Endometrial microvascular endothelial cells (primary cell): ENCODE data around the gene ZNF609. TPM values are rescaled to one million over a fixed set of nuclear protein-coding genes. Genes with fewer than 3 reads are reported as not detected.
"Not testable (repeated sequence)": the region's sequence is repeated elsewhere in the genome, so short reads cannot be mapped to it uniquely, and the experiment has no call there.

ENCODE experiments used
- in situ Hi-C: cut with HindIII; loops from 2 replicates; pipeline ENCODE4 v1.10.0; 2017; ENCODE audit warnings: low sequenced_read_pairs, low pct_unique_long_range_greater_than_20kb; ENCODE audit errors: inconsistent ontology term
- total RNA-seq: library from RNA; depleted of rRNA; stranded (reverse); fragments of >200 nt; gene quantifications from one replicate; pipeline ENCODE4 v1.2.3, GENCODE V29; 2015; ENCODE audit errors: inconsistent ontology term

The ZNF609 gene
- total RNA-seq, 1 donor from 2014 or later: 21.0 TPM

DNA sequence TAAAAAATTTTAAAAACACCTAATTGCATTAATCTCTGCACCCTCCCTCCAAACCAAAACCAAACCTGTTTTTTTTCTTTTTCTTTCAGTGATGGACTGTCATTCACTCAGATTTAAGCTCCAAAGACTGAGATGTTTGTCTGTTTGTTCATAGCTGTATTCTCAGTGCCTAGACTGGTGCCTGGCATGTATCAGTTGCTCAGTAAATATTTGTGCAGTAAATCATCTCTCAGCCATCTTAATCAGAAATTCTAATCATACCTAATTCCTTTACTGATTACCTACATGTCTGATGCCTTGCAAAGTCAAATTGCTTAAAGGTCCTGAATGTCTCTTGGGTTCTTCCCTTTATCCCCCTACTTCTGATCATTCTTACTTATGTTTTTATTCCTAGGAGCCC is 138.8 kb downstream of the ZNF609 start:
- in situ Hi-C loops: no loop called here

DNA sequence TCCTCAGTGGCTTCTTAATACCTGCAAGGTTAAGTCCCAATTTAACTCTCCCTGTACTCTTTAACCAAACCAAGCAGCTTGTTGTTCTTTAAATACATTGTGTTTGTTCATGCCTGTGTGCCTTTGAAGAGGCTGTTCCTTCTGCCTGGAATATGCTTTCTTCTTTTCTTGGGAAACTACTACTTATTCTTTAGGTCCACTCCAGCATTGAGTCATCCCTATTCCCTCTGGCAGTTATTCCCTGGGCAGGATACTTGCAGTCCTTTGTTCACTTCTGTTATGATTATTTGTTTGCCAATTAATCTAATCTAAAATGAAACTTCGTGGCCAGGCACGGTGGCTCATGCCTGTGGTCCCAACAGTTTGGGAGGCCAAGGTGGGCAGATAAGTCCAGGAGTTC is 139.3 kb downstream of the ZNF609 start:
- in situ Hi-C loops: no loop called here

DNA sequence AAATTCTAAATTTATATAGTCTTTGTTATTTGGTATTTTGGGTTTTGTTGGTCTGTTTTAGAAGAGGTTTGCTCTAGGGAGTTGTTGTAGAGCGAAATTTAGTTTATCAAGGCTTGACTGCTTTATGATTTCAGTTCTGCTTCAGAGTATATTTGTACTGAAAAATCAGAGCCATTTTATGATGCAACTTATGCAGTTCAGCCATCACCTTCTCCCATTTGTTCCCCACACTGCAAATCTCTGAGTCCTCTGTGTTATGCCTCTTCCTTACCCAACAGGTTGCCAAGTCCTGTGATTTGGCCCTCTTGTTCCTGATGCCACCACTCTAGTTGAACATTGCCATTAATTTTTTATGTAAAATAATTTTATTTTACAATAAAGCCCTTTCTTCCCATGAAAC is 140.4 kb downstream of the ZNF609 start:
- in situ Hi-C loops: no loop called here

DNA sequence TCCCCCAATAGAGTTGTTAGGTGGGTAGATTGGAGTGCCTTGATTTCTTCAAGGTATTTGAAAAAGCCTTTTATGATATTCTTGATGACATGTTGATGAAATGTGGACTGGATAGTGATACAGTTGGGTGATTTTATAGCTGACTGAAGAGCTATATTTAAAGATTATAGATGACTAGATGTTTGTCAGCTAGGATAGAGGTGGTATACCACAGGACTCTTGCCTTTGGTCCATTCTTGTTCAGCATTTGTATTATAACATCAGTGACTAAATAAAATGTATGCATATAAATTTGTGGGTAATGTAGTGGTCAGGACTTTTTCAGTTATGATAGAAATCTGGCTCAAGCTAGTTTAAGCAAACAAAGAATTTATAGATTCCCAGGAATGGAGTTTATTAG is 143.9 kb downstream of the ZNF609 start:
- in situ Hi-C loops: no loop called here

DNA sequence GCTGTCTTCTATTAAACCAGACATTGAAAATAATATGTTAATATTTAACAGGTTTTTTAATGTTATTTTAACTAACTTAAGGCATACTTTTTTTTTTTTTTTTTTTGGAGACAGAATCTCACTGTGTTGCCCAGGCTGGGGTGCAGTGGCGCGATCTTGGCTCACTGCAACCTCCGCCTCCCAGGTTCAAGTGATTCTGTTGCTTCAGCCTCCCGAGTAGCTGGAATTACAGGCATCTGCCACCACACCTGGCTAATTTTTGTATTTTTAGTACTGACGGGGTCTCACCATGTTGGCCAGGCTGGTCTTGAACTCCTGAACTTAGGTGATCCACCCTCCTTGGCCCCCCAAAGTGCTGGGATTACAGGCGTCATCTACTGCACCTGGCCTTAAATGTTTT is 147.0 kb downstream of the ZNF609 start:
- in situ Hi-C loops: not testable (repeated sequence)

DNA sequence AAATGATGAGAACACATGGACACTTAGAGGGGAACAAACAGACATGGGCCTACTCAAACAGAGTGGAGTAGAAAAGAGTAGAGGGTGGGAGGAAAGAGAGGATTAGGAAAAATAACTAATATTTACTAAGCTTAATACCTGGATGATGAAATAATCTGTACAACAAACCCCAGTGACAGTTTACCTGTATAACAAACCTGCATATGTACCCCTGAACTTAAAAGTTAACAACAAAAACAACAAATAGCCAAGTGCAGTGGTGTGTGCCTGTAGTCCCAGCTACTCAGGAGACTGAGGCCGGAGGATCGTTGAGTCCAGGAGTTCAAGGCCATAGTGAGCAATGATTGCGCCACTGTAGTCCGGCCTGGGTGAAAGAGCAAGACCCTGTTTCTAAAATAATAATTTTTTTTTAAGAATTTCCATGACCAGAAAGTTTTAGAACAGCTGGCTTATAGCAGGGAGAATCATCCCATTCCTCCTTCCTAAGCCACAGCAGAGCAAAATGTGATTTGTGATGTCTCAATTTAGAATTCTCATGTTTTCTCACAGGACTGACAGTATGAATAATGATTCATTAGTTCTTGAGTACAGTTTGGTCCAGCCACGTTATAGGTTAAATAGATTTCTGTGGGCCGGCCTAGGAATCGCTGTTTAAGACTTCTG is 150.0 kb downstream of the ZNF609 start:
- in situ Hi-C loops: no loop called here

DNA sequence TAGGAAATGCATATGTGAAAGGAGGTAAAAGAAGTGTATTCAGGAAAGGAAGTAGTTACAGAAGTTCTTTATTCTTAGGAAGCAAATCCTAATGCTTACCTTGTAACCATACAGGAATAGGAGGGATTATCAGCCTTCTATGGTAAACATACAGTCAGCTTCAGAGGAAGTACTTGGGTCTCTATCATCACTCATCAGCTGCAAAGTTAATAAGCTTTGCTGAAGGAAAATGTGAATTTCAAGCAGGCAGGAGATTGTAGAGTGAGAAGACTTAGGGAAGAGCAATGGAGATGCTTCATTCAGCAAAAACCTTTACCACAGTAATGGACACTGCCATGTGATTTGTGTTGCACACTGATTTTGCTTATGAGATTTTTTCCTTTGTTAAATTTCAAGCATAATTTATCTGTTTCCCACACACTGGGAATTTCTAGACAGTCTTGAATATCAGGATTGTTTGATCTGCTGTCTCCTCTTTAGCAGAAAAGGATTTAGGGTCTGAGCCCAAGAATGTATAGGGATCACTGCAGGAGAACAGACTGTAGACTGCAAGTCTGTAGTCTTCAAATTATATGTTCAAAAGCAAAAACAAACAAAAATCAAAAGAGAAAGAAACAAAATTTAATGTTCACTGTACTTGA is 150.8 kb downstream of the ZNF609 start:
- in situ Hi-C loops: no loop called here

DNA sequence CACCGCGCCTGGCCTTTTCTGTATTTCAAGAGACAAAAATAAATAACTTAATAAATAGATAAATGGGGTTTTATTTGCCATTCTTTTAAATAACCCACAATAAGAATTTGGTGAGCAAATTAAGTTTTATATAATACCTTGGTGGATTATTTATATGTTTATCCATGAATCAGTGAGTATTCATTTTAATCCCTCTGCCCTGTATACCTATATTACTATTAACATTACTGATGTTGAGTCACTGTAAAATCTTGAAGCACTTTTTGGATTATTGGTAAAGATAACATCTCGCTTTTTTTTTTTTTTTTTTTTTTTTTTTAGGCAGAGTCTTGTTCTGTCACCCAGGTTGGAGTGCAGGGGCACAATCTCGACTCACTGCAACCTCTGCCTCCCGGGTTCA is 154.1 kb downstream of the ZNF609 start:
- in situ Hi-C loops: no loop called here

DNA sequence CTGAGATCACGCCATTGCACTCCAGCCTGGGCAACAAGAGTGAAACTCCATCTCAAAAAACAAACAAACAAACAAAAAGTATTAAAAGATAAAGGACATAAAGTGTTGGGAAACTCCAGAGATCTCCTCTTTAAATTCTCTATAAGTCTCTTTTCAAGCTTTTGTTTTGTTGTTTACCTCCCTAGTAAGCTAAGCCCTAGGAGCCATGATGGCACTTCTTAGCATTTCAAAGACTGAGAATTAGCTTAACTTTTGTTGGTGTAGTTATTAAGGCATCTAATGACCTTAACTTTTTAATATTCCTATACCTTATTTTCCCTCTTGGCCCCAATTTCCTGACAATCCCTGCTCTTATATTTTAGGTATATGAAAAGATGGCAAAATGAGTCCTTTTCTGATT is 157.3 kb downstream of the ZNF609 start:
- in situ Hi-C loops: no loop called here

DNA sequence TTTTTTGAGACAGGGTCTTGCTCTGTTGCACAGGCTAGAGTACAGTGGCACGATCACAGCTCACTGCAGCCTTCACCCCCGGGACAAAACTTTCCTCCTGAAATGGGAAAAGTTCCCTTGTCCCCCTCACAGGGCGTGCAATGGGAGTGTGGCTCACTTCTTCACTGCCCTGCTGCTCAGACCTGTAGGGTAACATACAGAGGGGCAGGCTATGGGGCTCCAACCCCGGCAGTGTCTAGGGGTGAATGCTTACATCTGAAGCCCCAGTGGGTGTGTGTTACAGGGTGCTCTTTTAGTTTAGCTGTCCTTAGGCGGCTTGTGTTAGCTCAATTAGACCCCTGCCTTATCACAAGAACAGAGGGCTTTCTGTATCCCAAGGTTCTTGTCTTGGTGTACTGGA is 157.8 kb downstream of the ZNF609 start:
- in situ Hi-C loops: no loop called here

DNA sequence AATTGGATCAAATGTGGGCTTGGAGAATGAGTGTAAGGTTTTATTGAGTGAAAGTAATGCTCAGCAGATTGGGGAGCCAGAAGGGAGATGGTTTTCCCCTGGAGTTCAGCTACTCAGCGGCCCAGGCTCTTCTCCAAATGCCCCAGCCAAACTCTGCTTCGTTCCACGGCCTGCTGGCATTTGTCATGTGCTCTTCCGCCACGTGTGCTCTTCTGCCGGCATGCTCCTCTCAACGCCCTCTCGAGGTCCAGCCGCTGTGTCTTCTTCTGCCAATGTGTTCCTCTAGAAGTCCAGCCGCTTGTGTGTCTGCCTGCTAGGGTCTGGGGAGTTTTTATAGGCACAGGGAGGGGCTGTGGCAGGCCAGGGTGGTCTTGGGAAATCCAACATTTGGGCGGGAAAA is 158.2 kb downstream of the ZNF609 start:
- in situ Hi-C loops: no loop called here

DNA sequence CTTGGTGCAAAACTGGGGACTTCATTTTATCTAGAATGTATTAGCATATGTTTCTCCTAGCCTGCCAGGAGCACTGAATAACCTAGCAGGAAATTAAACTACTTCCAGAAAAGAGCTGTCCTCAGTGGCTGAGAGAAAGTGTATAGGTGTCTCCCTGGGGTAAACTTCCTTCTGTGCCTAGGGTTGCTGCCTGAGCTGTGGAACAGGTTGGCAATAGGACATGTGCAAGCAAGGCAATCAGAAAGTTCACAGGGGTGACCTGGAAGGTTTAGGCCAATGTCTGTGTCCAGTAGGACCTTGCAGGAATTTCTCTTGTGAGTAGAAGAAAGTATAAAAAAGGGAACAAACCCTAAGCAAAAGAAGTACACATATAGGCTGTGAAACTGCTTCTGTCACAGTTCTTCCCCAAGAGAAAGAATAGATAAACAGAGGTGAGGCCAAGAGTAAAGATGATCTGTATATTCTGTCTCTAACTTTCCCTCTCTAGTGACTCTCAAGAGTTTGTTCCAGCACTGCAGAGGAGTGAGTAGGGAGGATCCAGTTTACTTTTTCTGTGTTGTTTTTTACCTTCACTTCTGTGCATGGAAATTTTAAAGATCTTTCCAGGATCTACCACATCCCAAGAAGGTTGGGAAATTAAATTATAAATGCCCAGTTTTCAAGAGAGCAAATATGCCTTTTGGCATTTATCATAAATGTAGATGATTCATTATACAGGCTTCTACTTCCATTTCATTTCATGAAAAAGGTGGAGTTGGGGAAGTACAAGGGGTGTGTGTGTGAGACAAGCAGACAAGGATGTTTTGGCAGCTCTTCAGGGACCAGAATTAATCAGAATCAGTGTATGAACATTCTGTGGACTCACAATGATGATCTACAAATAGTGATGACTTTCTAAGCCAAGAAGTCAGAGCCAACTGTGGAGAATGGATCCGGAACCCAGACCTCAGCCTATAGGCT is 159.8 kb downstream of the ZNF609 start:
- in situ Hi-C loops: no loop called here

DNA sequence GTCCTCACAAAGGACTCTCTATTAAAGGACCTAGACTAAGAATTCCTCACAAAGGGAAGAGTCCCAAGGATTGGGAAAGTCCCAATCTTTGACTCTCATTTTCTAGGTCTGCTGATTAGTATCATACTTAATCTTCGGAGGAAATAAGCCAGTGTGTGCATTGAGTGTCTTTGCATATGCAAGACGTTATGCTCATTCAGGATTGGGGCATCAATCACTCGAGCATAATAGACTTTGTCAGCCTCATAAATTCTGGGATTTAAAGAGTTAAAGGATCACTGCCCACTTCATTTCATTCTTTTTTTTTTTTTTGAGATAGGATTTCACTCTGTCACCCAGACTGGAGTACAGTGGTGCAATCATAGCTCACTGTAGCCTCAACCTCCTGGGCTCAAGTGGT is 160.7 kb downstream of the ZNF609 start:
- in situ Hi-C loops: no loop called here

DNA sequence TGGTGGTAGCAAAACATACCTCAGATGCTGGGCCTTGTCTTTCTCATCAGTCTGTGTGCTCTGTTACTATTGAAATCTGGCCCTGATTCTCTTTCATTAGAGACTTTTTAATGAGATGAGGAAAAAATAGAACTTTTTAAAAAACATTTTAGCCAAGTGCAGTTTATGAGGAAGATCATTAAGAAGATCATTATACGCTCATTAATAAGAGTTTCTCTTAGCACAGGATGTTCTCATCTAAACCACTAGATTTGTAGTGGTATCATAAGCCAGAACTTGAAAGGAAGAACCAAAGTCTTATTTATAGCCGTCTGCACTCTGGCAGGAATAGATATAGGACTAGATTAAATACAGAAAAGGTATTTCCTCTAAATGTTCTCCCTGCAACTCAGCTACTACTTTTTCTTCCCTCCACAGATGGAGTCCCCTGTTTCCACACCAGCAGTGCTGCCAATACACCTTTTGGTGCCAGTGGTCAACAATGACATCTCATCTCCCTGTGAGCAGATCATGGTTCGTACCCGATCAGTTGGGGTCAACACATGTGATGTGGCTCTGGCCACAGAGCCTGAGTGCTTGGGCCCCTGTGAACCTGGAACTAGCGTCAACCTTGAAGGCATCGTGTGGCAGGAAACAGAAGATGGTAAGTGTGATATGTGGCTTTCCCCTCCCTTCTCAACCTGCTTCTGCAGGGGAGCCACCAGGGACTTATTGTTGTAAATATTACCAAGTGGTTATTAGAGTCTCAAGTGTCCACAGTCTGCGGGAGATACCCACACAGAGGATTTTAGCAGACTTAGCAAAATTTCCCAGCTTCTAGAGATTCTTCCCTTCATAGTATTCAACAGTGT is 162.3 kb downstream of the ZNF609 start:
- in situ Hi-C loops: no loop called here

DNA sequence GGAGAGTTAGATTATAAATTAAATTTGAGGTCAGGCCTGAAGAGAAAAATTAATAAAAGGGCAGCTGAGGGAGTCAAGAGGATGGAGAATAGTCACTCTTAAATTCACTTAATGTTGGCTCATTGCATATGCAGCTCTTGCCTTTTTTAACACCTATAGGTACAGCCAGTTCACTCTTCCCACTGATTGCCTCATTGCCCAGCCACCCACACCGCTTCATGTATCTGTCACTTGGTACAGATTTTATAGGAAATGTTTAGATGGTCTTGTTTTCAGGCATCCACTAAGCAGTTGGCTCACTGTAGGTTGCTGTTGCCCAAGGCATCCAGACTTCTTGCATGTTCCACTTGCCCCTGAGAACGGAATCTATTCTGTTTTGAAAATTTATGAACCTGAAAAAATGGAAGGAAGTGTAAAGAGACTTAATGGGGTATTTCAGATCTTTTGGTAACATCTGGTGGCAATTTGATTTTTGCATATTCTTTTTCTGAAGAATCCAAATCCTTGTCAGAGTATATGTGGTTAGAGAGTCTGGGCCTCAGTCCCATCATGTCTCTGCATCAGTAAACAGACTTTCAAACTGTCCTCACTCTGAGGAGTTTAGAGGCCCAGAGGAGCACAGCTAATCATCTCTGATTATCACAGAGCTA is 163.1 kb downstream of the ZNF609 start:
- in situ Hi-C loops: no loop called here

DNA sequence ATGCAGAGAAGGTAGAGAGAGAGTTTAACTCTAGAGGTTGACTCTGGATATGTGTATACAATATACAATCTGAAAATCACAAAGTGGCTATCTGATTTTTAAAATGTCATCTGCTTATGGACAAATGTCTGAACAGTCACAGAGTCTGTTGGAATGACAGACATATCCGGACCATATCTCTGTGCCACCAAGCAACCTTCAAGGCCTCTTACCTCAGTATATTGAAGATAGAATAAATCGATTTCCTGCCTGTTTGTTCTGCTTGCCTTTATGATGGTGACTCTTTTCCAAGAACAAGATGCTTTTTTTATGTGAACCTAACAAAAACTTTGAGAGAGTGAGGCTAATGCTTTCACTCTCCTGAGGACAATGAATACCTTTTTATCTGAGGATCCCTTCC is 163.9 kb downstream of the ZNF609 start:
- in situ Hi-C loops: no loop called here

DNA sequence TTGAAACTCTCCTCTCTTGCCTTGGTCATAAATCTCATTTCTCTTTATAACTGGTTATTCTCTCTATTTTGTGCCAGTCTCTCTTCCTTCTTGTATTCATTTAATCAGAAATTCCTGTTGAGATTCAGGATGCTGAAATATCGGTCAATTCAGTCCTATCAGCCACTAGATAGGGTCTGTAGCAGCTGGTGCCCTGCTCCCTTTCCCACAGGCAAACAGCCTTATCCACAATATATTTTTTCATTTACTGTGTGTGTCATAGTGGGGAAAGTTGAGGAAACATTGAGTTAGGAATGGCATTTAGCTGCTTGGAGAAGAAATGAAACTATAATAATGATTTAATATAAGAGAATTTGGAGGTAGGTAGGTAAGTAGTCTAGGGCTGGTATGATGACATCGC is 168.7 kb downstream of the ZNF609 start:
- in situ Hi-C loops: no loop called here

DNA sequence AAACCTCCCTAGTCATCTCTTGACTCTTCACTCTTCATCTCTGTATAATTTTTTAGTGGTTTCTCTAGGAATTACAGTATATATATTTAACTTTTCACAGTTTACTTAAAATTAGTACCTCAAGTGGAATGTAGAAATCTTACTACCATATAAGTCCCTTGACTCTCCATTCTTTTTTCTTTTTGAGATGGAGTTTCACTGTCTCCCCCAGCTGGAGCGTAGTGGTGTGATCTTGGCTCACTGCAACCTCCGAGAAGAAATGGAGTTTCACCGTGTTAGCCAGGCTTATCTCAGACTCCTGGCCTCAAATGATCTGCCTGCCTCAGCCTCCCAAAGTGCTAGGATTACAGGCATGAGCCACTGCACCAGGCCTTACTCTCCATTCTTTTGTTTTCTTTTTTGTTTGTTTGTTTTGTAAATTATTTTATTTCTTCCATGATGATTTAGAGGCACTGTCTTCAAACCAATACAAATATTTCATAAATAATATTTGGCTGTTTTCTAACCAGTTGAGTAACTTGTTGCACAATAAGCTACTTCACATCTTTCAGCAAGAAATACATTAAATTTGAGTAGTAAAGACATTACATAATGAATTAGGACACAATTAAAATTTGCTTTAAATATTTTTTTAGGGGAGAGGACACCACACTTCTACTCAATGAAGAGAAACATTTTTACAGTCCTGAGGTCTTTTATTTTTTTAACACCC is 170.2 kb downstream of the ZNF609 start:
- in situ Hi-C loops: no loop called here
